Measurements from ENCODE around the gene DNAH11. TPM values are rescaled to one million over a fixed set of nuclear protein-coding genes. Genes with fewer than 3 reads are reported as not detected.

The DNAH11 gene
- total and polyA plus RNA-seq, 5 donors from 2014 or later = 0.34 to 0.65 TPM; not detected in 3

DNA sequence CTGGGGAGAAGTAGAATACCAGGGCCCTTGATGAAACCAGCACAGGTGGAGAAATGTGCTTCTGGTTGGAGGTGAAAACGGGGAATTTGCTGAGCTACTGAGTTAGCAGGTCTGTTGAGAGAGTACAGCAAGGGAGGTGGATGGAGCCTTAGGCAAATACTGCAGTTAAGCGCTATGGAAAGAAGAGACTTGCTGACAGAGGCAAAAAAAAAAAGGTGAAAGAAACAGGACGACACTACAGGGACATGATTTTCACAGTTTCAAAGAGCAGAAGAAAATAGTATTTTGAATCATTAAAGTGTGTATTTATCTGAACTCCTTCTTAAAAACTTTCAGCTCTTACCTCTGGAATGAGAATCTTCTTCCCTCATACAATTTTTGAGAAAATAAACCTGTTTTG lies 159.5 kb downstream of the DNAH11 start:
- Mint-ChIP-seq H3K27ac (no peak overlapping the region), H3K27me3 (peaks cover 7% of the 10 kb centered on the region), H3K4me3 (no peak overlapping the region), H3K4me1 (peaks cover 0 to 2% (median 0%) of the 10 kb centered on the region in 4 donors), H3K9me3 (peaks cover 0 to 2% (median 1%) of the 10 kb centered on the region in 7 donors), H3K36me3 (no peaks in the 10 kb centered on the region)
- no peak for ATAC-seq (ENCODE audit: low read depth in 2 of 2)
- Histone ChIP-seq H3K36me3 (ENCODE audit: control insufficient read depth, insufficient read depth, low read length) (no peaks in the 10 kb centered on the region), H3K9me3 (ENCODE audit: control insufficient read depth in 2 of 2, low read length in 2 of 2) (no peaks in the 10 kb centered on the region), H3K4me1 (ENCODE audit: control insufficient read depth, insufficient read depth, low read length, poor library complexity, severe bottlenecking) (no peaks in the 10 kb centered on the region), H3K4me3 (ENCODE audit: low read depth, low read length) (no peak overlapping the region), H3K27ac (ENCODE audit: insufficient read depth, low read length, poor library complexity, severe bottlenecking) (no peak overlapping the region), H3K27me3 (ENCODE audit: control insufficient read depth, insufficient read depth, low read length) (no peaks in the 10 kb centered on the region)
- DNase-seq = no peak

DNA sequence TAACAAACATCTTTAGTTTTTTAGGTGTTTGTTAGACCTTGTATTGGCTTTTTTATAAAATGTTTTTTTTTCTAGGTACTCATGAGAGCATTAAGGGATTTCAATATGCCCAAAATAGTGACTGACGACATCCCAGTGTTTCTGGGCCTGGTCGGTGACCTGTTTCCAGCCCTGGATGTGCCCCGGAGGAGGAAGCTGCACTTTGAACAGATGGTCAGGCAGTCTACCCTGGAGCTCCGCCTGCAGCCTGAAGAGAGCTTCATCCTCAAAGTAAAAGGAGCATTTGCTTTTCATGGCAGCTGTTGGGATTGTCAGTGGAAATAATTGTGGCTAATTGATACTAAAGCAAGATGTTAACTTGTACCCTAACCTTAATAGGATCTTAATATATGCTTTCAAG lies 161.5 kb downstream of the DNAH11 start:
- Mint-ChIP-seq H3K4me3 (no peak overlapping the region), H3K27ac (no peak overlapping the region), H3K36me3 (no peaks in the 10 kb centered on the region), H3K27me3 (peaks cover 11% of the 10 kb centered on the region), H3K4me1 (peaks cover 0 to 2% (median 0%) of the 10 kb centered on the region in 4 donors), H3K9me3 (peaks cover 0 to 4% (median 0%) of the 10 kb centered on the region in 7 donors)
- no peak for DNase-seq
- no peak overlapping the region for H3K27ac ChIP-seq (ENCODE audit: insufficient read depth, low read length, poor library complexity, severe bottlenecking)
- ATAC-seq (ENCODE audit: low read depth in 2 of 2) = no peak
- no peaks in the 10 kb centered on the region for H3K9me3 ChIP-seq (ENCODE audit: control insufficient read depth in 2 of 2, low read length in 2 of 2)
- H3K27me3 ChIP-seq (ENCODE audit: control insufficient read depth, insufficient read depth, low read length) = no peaks in the 10 kb centered on the region
- no peaks in the 10 kb centered on the region for H3K36me3 ChIP-seq (ENCODE audit: control insufficient read depth, insufficient read depth, low read length)
- H3K4me1 ChIP-seq (ENCODE audit: control insufficient read depth, insufficient read depth, low read length, poor library complexity, severe bottlenecking) = no peaks in the 10 kb centered on the region
- H3K4me3 ChIP-seq (ENCODE audit: low read depth, low read length) = no peak overlapping the region

DNA sequence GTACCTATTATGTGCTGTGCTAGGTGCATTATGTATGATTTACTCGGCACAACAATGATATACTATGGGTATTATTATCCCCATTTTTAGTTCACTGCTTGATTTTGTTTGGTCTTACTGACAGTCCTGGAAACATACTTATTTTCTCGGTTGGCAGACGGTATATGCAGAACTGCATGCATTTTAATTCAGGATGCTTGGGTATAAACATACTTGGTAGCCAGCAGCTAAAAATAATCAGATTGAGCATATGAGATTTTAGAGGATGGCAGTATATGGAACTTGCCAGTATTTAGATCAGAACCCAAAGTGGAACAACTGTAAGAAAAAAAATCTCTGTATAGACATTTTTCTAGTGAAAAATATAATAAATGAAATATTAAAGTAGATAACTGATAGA lies 163.3 kb downstream of the DNAH11 start:
- H3K27me3 Mint-ChIP-seq = peaks cover 11% of the 10 kb centered on the region
- H3K27ac Mint-ChIP-seq = no peak overlapping the region
- H3K27me3 ChIP-seq (ENCODE audit: control insufficient read depth, insufficient read depth, low read length) = no peaks in the 10 kb centered on the region
- no peak for ATAC-seq (ENCODE audit: low read depth in 2 of 2)
- no peak overlapping the region for H3K4me3 ChIP-seq (ENCODE audit: low read depth, low read length)
- H3K4me1 ChIP-seq (ENCODE audit: control insufficient read depth, insufficient read depth, low read length, poor library complexity, severe bottlenecking) = no peaks in the 10 kb centered on the region
- H3K27ac ChIP-seq (ENCODE audit: insufficient read depth, low read length, poor library complexity, severe bottlenecking) = no peak overlapping the region
- H3K36me3 Mint-ChIP-seq = no peaks in the 10 kb centered on the region
- H3K4me1 Mint-ChIP-seq = peaks cover 0 to 2% (median 0%) of the 10 kb centered on the region in 4 donors
- H3K4me3 Mint-ChIP-seq = no peak overlapping the region
- no peak for DNase-seq
- H3K9me3 Mint-ChIP-seq = peaks cover 0 to 3% (median 0%) of the 10 kb centered on the region in 7 donors
- H3K9me3 ChIP-seq (ENCODE audit: control insufficient read depth in 2 of 2, low read length in 2 of 2) = no peaks in the 10 kb centered on the region
- no peaks in the 10 kb centered on the region for H3K36me3 ChIP-seq (ENCODE audit: control insufficient read depth, insufficient read depth, low read length)

DNA sequence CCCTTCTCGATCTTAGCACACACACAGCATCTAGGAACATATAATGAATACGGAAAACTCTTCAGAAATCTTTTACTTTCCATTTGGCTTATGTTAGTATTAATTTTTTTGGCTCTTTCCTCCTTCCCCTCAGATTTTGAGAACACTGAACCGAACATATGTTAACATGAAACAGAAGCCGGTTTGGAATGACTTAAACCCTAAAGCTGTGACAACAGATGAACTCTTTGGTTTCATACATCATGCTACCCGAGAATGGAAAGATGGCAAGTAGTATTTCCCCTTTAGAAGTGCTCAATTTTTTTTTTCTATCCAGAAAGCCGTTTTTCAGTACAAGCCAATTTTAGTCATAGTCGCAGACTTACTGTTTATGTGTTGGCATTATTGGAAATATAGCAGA lies 164.7 kb downstream of the DNAH11 start:
- Mint-ChIP-seq H3K27ac (no peak overlapping the region), H3K4me3 (no peak overlapping the region), H3K36me3 (no peaks in the 10 kb centered on the region), H3K4me1 (peaks cover 0 to 2% (median 0%) of the 10 kb centered on the region in 4 donors), H3K9me3 (peaks cover 0 to 3% (median 0%) of the 10 kb centered on the region in 7 donors), H3K27me3 (peaks cover 7% of the 10 kb centered on the region)
- H3K4me3 ChIP-seq (ENCODE audit: low read depth, low read length) = no peak overlapping the region
- no peaks in the 10 kb centered on the region for H3K4me1 ChIP-seq (ENCODE audit: control insufficient read depth, insufficient read depth, low read length, poor library complexity, severe bottlenecking)
- H3K27ac ChIP-seq (ENCODE audit: insufficient read depth, low read length, poor library complexity, severe bottlenecking) = no peak overlapping the region
- H3K27me3 ChIP-seq (ENCODE audit: control insufficient read depth, insufficient read depth, low read length) = no peaks in the 10 kb centered on the region
- DNase-seq (no peak), ATAC-seq (ENCODE audit: low read depth in 2 of 2) (no peak)
- H3K9me3 ChIP-seq (ENCODE audit: control insufficient read depth in 2 of 2, low read length in 2 of 2) = no peaks in the 10 kb centered on the region
- H3K36me3 ChIP-seq (ENCODE audit: control insufficient read depth, insufficient read depth, low read length) = no peaks in the 10 kb centered on the region

DNA sequence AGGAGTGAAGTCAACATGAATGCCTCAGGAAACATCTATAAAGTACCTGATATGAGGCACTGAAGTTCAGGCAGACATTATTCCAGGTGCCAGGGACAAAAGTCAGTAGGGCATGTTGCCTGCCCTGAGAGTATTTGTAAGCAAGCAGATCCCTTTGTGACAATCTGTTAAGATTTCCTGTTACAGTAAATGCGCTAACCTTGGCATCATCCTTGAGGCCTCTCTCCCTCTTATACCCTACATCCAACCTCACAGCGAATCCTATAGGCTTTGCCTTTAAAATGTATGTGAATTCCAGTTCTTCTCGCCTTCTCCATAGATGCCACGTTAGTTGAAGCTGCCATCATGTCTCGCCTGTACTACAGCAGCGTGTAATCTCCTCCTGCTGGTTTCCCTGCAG lies 165.3 kb downstream of the DNAH11 start:
- no peak overlapping the region for H3K4me3 ChIP-seq (ENCODE audit: low read depth, low read length)
- no peaks in the 10 kb centered on the region for H3K27me3 ChIP-seq (ENCODE audit: control insufficient read depth, insufficient read depth, low read length)
- DNase-seq (no peak), ATAC-seq (ENCODE audit: low read depth in 2 of 2) (no peak)
- H3K27ac ChIP-seq (ENCODE audit: insufficient read depth, low read length, poor library complexity, severe bottlenecking) = no peak overlapping the region
- H3K27me3 Mint-ChIP-seq = peaks cover 7% of the 10 kb centered on the region
- H3K36me3 ChIP-seq (ENCODE audit: control insufficient read depth, insufficient read depth, low read length) = no peaks in the 10 kb centered on the region
- H3K9me3 ChIP-seq (ENCODE audit: control insufficient read depth in 2 of 2, low read length in 2 of 2) = no peaks in the 10 kb centered on the region
- H3K4me1 ChIP-seq (ENCODE audit: control insufficient read depth, insufficient read depth, low read length, poor library complexity, severe bottlenecking) = no peaks in the 10 kb centered on the region
- peaks cover 0 to 3% (median 0%) of the 10 kb centered on the region in 7 donors for H3K9me3 Mint-ChIP-seq
- H3K4me3 Mint-ChIP-seq = no peak overlapping the region
- no peaks in the 10 kb centered on the region for H3K4me1 Mint-ChIP-seq
- H3K27ac Mint-ChIP-seq = peak overlapping the region in 1 of 3 donors; percentile 8
- no peaks in the 10 kb centered on the region for H3K36me3 Mint-ChIP-seq

DNA sequence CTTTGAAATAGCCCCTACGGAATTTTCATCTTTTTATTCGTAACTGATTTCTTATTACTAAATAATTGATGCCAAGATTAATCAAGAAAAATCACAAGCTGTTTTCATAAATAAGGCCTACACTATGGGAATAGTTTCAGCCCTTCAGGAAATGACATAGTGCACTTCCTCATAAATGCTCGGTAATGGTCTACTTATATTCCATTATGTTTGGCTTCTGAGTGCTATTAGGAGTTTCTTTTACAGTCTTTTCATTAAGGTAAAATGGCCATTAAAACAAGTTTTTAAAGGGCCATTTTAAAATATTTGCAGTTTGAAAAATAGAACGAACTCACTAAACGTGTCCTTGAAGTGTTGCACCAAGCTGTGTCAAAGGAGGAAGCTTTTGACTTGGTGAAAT lies 174.5 kb downstream of the DNAH11 start:
- Mint-ChIP-seq H3K4me3 (no peak overlapping the region), H3K9me3 (peaks cover 0 to 2% (median 0%) of the 10 kb centered on the region in 7 donors), H3K27ac (no peak overlapping the region), H3K36me3 (no peaks in the 10 kb centered on the region), H3K4me1 (no peaks in the 10 kb centered on the region), H3K27me3 (peaks cover 6% of the 10 kb centered on the region)
- Histone ChIP-seq H3K9me3 (ENCODE audit: control insufficient read depth in 2 of 2, low read length in 2 of 2) (no peaks in the 10 kb centered on the region), H3K27me3 (ENCODE audit: control insufficient read depth, insufficient read depth, low read length) (no peaks in the 10 kb centered on the region), H3K4me3 (ENCODE audit: low read depth, low read length) (no peak overlapping the region), H3K36me3 (ENCODE audit: control insufficient read depth, insufficient read depth, low read length) (no peaks in the 10 kb centered on the region), H3K4me1 (ENCODE audit: control insufficient read depth, insufficient read depth, low read length, poor library complexity, severe bottlenecking) (no peaks in the 10 kb centered on the region), H3K27ac (ENCODE audit: insufficient read depth, low read length, poor library complexity, severe bottlenecking) (no peak overlapping the region)
- DNase-seq (no peak), ATAC-seq (ENCODE audit: low read depth in 2 of 2) (no peak)

DNA sequence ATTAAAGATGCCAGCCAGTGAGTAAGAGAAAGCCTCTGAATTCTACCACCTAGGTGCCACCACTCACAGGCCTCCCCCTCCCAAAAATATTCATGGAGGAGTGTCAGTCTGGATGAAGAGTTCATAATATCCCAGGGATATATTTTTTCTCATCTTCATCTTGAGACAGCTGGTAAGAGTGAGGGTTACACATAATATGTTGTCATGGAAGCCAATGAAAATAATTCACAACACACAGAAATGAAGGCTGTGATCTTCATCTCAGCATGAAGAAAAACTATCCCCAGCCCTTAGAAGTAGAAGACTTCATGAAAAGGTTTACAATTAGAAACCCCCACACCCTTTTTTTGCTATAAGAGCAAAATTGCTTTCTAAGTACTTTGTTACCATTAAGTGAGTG lies 175.6 kb downstream of the DNAH11 start:
- H3K9me3 ChIP-seq (ENCODE audit: control insufficient read depth in 2 of 2, low read length in 2 of 2) = no peaks in the 10 kb centered on the region
- no peaks in the 10 kb centered on the region for H3K4me1 ChIP-seq (ENCODE audit: control insufficient read depth, insufficient read depth, low read length, poor library complexity, severe bottlenecking)
- H3K27me3 Mint-ChIP-seq = peaks cover 6% of the 10 kb centered on the region
- no peaks in the 10 kb centered on the region for H3K4me1 Mint-ChIP-seq
- H3K9me3 Mint-ChIP-seq = peaks cover 0 to 2% (median 0%) of the 10 kb centered on the region in 7 donors
- H3K36me3 Mint-ChIP-seq = no peaks in the 10 kb centered on the region
- DNase-seq (no peak), ATAC-seq (ENCODE audit: low read depth in 2 of 2) (no peak)
- H3K4me3 ChIP-seq (ENCODE audit: low read depth, low read length) = no peak overlapping the region
- H3K36me3 ChIP-seq (ENCODE audit: control insufficient read depth, insufficient read depth, low read length) = no peaks in the 10 kb centered on the region
- H3K27ac ChIP-seq (ENCODE audit: insufficient read depth, low read length, poor library complexity, severe bottlenecking) = no peak overlapping the region
- no peak overlapping the region for H3K4me3 Mint-ChIP-seq
- peak overlapping the region in 1 of 3 donors; percentile 4 for H3K27ac Mint-ChIP-seq
- no peaks in the 10 kb centered on the region for H3K27me3 ChIP-seq (ENCODE audit: control insufficient read depth, insufficient read depth, low read length)

DNA sequence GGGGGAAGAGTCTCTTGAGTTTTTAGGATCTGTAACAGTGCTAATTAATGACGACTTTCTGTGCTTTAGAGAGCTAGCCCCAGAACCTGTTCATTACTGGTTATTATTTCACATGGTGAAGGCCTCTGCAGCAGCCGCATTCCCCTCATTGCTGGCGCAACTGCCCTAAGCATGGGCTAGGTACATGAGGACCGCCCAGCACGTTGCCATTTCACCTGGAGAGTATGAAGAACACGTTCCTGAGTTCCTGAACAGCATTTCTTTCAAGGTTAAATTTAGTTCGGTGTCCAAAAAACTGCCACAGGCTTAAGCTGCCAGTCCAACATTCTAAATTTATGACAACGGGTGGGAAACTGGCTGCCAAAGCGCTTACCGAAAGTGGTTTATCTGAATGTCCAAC lies 177.0 kb downstream of the DNAH11 start:
- H3K4me3 Mint-ChIP-seq = no peak overlapping the region

More for the DNA sequence above, 177.0 kb downstream of the DNAH11 start:
- Histone ChIP-seq H3K4me1 (ENCODE audit: control insufficient read depth, insufficient read depth, low read length, poor library complexity, severe bottlenecking) (no peaks in the 10 kb centered on the region), H3K4me3 (ENCODE audit: low read depth, low read length) (no peak overlapping the region), H3K9me3 (ENCODE audit: control insufficient read depth in 2 of 2, low read length in 2 of 2) (no peaks in the 10 kb centered on the region), H3K36me3 (ENCODE audit: control insufficient read depth, insufficient read depth, low read length) (no peaks in the 10 kb centered on the region), H3K27me3 (ENCODE audit: control insufficient read depth, insufficient read depth, low read length) (no peaks in the 10 kb centered on the region), H3K27ac (ENCODE audit: insufficient read depth, low read length, poor library complexity, severe bottlenecking) (no peak overlapping the region)
- H3K9me3 Mint-ChIP-seq = no peaks in the 10 kb centered on the region
- H3K27me3 Mint-ChIP-seq = peaks cover 6% of the 10 kb centered on the region
- ATAC-seq (ENCODE audit: low read depth in 2 of 2) (no peak), DNase-seq (no peak)
- H3K27ac Mint-ChIP-seq = no peak overlapping the region
- no peaks in the 10 kb centered on the region for H3K36me3 Mint-ChIP-seq
- no peaks in the 10 kb centered on the region for H3K4me1 Mint-ChIP-seq

Measured in CD4-positive, CD25-positive, alpha-beta regulatory T cell (primary cell).